Small intestine (tissue), 7 donors: ENCODE data around the gene EDDM13. TPM values are rescaled to one million over a fixed set of nuclear protein-coding genes. Genes with fewer than 3 reads are reported as not detected.
"Not testable (repeated sequence)": the region's sequence is repeated elsewhere in the genome, so short reads cannot be mapped to it uniquely, and the experiment has no call there.

ENCODE experiments used
- DNase-seq, 2 donors: peaks; one replicate each; pipeline versions ENCODE4 v3.0.0 to v3.0.0-alpha.2; 2013
- FAIRE-seq: peaks from 2 replicates; lab custom pipeline; 2012; peaks lifted over from hg19 to GRCh38; lab: Jason Lieb, UNC
- H3K27ac ChIP-seq, 3 donors: one replicate each; pipeline ENCODE4 v1.5.1; 2013; ENCODE audit warnings: low read length in 2 of 3, mild to moderate bottlenecking in 2 of 3, control low read depth in 1 of 3, inconsistent platforms in 1 of 3, low read depth in 1 of 3, moderate library complexity in 1 of 3
- H3K27me3 ChIP-seq, 3 donors: one replicate each; pipeline ENCODE4 v1.6.1; 2013; ENCODE audit warnings: low read length in 3 of 3, inconsistent platforms in 1 of 3; ENCODE audit not compliant: control insufficient read depth in 3 of 3, insufficient read depth in 3 of 3
- H3K36me3 ChIP-seq, 3 donors: one replicate each; pipeline ENCODE4 v1.6.1; 2013; ENCODE audit warnings: low read length in 3 of 3, inconsistent platforms in 1 of 3, low read depth in 1 of 3, mild to moderate bottlenecking in 1 of 3, moderate library complexity in 1 of 3; ENCODE audit not compliant: control insufficient read depth in 3 of 3, insufficient read depth in 2 of 3
- H3K4me1 ChIP-seq, 3 donors: one replicate each; pipeline ENCODE4 v1.6.1; 2013; ENCODE audit warnings: low read length in 2 of 3, inconsistent platforms in 1 of 3, low read depth in 1 of 3, mild to moderate bottlenecking in 1 of 3, moderate library complexity in 1 of 3; ENCODE audit not compliant: control insufficient read depth in 3 of 3, insufficient read depth in 2 of 3
- H3K4me3 ChIP-seq, 3 donors: one replicate each; pipeline ENCODE4 v1.5.1; 2013; ENCODE audit warnings: low read length in 3 of 3, control low read depth in 1 of 3, inconsistent platforms in 1 of 3, low read depth in 1 of 3, mild to moderate bottlenecking in 1 of 3, moderate library complexity in 1 of 3
- H3K9me3 ChIP-seq, 2 donors: one replicate each; pipeline ENCODE4 v1.6.1; 2013; ENCODE audit warnings: low read depth in 1 of 2, low read length in 1 of 2; ENCODE audit not compliant: control insufficient read depth in 2 of 2, insufficient read depth in 1 of 2
- WGBS, 3 donors: extraction: QIAGEN DNeasy Blood & Tissue Kit; methylation state at CpG; one replicate each; pipeline ENCODE4 v1.1.7; 2013; 5-methylcytosine and 5-hydroxymethylcytosine counted together
- polyA plus RNA-seq, 4 donors: library from polyadenylated mRNA; stranded (reverse) in 3 of 4; unstranded in 1 of 4; fragments of 200-250 nt in 3 of 4; fragments of 120-200 nt in 1 of 4; gene quantifications; one replicate each; pipeline versions ENCODE4 v1.2.1 to v1.2.3, GENCODE V29; 2013
- donor health status: healthy with polysubstance abuse.
- donor health status: control.
- donor health status: control.
- donor health status: Bipolar disorder and iron deficiency.
- donor health status: healthy.

Gene EDDM13
- polyA plus RNA-seq, 4 donors: 1.4 to 1.7 TPM; not detected in 2

DNA sequence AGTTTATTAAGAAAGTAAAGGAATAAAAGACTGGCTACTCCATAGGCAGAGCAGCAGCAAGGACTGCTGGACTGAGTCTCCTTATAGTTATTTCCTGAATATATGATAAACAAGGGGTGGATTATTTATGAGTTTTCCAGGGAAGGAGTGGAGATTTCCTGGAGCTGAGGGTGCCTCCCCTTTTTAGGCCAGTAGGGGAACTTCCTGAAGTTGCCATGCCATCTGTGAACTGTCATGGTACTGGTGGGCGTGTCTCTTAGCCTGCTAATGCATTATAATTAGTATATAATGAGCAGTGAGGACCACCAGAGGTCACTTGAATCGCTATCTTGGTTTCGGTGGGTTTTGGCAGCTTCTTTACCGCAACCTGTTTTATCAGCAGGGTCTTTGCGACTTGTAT, 28.6 kb downstream of the EDDM13 start:
- Histone ChIP-seq H3K9me3 (no peaks in the 10 kb centered on the region), H3K4me1 (no peaks in the 10 kb centered on the region), H3K4me3 (no peak overlapping the region), H3K27me3 (no peaks in the 10 kb centered on the region), H3K36me3 (peaks cover 0 to 16% (median 3%) of the 10 kb centered on the region in 3 donors), H3K27ac (peak overlapping the region in 1 of 3 donors; percentile 17)
- peak in 1 of 2 donors; percentile 8 for DNase-seq
- WGBS, 3 donors: 81 to 93% (median 85%) methylated on average over 5 of the region's 5 CpGs
- no peak for FAIRE-seq

DNA sequence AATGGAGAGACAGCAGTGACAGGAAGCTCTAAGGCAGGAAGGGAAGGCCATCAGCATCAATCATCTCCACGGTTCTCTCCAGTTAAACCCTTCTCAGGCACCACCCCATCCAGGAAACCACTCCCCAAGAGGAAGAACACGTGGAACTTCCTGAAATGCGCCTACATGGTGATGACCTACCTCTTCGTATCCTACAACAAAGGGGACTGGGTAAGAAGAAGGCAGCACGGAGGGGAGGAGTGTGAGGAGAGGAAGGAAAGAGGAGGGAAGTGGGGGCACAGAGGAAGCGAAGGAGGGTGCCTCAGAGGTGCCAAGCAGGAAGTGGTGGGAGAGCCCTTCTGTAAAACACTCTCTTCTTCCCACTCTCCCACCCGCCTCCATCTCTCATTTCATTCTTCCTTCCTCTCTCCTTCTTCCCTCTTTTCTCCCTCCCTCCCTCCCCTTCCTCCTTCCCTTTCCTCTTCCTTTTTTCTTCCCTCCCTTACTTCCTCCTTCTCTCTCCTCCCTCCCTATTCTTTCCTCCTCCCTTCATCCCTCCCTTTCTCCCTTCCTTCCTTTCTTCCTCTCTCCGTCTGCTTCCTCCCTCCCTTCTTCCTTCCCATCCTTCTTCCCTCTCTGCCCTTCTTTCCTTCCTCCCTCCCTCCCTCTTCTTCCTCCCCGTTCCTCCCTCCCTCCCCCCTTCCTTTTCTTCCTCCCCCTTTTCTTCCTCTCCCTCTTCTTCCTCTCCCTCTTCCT, 29.5 kb downstream of the EDDM13 start:
- 56 to 79% (median 63%) methylated on average over 8 to 9 of the region's 9 CpGs for WGBS, 3 donors
- no peaks in the 10 kb centered on the region for H3K4me1 ChIP-seq
- FAIRE-seq (no peak), DNase-seq (peak in 1 of 2 donors; percentile 3)
- H3K9me3 ChIP-seq: no peaks in the 10 kb centered on the region
- H3K36me3 ChIP-seq: peaks cover 0 to 16% (median 3%) of the 10 kb centered on the region in 3 donors
- no peaks in the 10 kb centered on the region for H3K27me3 ChIP-seq
- H3K4me3 ChIP-seq: no peak overlapping the region
- peak overlapping the region in 2 of 3 donors; percentile 17 to 22 for H3K27ac ChIP-seq

DNA sequence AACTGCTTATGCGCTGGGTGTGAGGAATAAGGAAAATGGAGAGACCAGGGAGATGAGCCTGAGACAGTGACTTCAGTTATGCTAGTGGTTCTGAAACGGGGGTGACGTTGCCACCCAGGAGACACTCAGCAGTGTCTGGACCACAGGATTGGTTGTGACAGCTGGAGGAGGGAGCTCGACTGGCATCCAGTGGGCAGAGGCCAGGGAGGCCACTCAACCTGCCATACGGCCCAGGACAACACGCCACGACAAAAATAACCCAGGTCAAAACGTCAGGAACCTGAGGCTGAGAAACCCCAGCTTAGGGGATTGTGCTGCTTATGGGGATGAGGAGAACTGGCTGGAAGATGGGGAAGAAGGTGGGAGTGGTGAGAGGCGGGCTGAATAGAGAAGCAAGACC, 31.7 kb downstream of the EDDM13 start:
- Histone ChIP-seq H3K4me1 (no peaks in the 10 kb centered on the region), H3K27me3 (no peaks in the 10 kb centered on the region), H3K4me3 (no peak overlapping the region), H3K9me3 (no peaks in the 10 kb centered on the region), H3K27ac (no peak overlapping the region), H3K36me3 (peaks cover 0 to 13% (median 3%) of the 10 kb centered on the region in 3 donors)
- FAIRE-seq (no peak), DNase-seq (no peak)
- 92% methylated on average over 9 of the region's 9 CpGs for WGBS, 3 donors

DNA sequence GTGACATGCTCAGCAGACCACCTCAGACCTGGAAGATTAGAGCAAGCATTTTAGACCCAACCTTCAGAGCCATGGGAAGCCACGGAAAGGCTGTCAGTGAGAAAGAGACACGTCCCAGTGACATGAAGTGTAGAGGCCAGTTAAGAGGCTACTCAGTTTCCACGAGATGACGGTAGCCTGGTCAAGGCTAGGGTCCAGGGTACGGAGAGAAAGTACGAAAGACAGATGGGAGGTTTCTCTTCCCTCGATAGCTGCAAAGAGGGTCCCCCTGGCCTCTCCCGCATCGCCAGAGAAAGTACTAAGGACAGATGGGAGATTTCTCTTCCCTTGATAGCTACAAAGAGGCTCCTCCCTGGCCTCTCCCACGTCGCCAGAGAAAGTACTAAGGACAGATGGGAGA, 33.5 kb downstream of the EDDM13 start:
- DNase-seq (peak in 1 of 2 donors; percentile 9), FAIRE-seq (no peak)
- Histone ChIP-seq H3K4me1 (no peaks in the 10 kb centered on the region), H3K4me3 (no peak overlapping the region), H3K27me3 (no peaks in the 10 kb centered on the region), H3K9me3 (no peaks in the 10 kb centered on the region), H3K36me3 (peaks cover 0 to 25% (median 3%) of the 10 kb centered on the region in 3 donors), H3K27ac (peak overlapping the region in 2 of 3 donors; percentile 66 to 83)
- WGBS, 3 donors: 81 to 96% (median 89%) methylated on average over 9 of the region's 11 CpGs

DNA sequence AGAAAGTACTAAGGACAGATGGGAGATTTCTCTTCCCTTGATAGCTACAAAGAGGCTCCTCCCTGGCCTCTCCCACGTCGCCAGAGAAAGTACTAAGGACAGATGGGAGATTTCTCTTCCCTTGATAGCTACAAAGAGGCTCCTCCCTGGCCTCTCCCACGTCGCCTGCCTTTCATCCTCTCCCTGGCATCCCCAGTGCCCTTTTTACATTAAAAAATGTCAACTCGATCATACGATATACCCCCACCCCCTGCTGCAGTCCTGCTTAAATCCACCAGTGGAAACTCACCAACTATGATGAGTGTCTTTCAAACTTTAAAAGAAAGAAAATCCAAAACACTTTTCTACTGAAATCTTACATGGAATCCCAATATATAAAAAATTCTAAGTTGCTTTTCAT, 34.5 kb downstream of the EDDM13 start:
- H3K27ac ChIP-seq: peak overlapping the region in 2 of 3 donors; percentile 53 to 55
- peaks cover 0 to 21% (median 3%) of the 10 kb centered on the region in 3 donors for H3K36me3 ChIP-seq
- not testable (repeated sequence) for H3K27me3 ChIP-seq, H3K4me1 ChIP-seq, H3K4me3 ChIP-seq, FAIRE-seq, DNase-seq, H3K9me3 ChIP-seq
- 54 to 86% (median 77%) methylated on average over 6 of the region's 6 CpGs for WGBS, 3 donors

DNA sequence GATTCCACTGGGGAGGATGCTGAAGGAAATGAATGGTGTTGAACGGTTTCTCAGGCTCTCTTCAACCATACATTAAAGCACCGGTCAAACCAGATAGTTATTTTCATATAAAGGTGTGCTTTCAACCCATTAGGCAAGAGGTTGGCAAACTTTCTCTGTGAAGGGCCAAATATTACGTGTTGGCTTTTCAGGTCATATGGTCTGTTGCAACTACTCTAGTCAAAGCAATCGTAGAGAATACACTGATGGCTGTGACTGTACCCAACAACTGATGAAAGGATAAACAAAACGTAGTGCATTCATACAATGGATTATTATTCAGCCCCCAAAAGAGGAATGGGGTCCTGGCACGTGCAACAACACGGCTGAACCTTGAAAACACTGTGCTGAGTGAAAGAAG, 36.2 kb downstream of the EDDM13 start:
- Histone ChIP-seq H3K4me1 (peaks cover 0 to 3% (median 0%) of the 10 kb centered on the region in 3 donors), H3K36me3 (peaks cover 0 to 19% (median 3%) of the 10 kb centered on the region in 3 donors), H3K27ac (no peak overlapping the region), H3K4me3 (no peak overlapping the region), H3K9me3 (no peaks in the 10 kb centered on the region), H3K27me3 (no peaks in the 10 kb centered on the region)
- WGBS, 3 donors: 86 to 96% (median 92%) methylated on average over 7 of the region's 7 CpGs
- no peak for DNase-seq
- FAIRE-seq: no peak

DNA sequence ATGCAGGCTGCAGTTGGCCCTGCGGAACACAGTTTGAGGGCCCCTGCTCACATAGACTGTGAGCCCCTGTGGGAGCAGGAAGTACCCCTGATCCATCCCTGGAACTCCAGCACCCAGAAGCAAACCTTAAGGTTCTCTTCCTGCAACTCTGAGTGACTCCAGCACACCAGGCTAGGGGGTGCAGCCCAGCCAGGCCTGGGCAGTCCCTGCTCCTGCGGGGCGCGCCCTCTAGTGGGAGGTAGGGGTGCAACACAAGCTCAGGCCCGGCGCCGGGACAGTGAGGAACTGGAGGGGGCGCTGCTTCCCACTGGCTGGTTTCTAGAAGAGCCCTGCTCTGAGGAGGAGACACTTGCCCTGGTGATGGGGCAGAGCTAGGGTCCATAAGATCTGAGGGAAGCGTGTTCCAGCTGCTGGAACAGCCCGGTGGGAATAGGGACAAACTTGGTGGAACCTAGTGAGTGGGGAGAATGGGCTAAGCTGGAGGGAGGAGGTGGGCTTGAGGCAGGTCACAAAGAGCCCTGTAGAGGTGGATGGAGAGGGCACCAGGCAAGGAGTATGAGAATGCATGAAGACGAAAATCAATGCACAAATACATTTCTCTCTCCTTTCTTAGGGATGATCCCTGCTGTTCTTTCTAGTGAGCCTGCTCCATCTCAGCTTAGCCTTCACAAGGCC, 37.1 kb downstream of the EDDM13 start:
- no peak overlapping the region for H3K27ac ChIP-seq
- H3K27me3 ChIP-seq: no peaks in the 10 kb centered on the region
- FAIRE-seq (no peak), DNase-seq (peak; percentile 25 to 46)
- no peaks in the 10 kb centered on the region for H3K9me3 ChIP-seq
- peaks cover 0 to 5% (median 0%) of the 10 kb centered on the region in 3 donors for H3K4me1 ChIP-seq
- 79 to 96% (median 92%) methylated on average over 11 of the region's 11 CpGs for WGBS, 3 donors
- H3K4me3 ChIP-seq: no peak overlapping the region
- H3K36me3 ChIP-seq: peaks cover 0 to 15% (median 3%) of the 10 kb centered on the region in 3 donors

DNA sequence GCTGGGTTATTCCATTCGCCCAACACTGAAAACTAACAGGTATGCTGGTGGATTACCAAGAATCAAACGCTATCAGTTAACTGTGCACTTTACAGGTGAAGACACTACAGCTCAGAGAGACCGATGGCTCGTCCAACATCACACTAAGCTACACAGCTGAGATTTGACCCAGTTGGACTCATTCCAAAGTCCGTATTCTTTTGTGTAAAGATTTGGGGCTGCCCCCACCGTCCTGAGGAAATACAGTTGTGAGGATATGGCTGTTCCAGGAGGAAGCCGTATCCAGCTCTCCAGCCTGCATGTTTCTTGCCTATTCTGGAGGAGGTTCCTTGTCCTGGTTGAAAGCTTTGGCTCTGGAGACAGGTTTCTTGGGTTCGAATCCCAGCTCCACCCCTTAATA, 37.9 kb downstream of the EDDM13 start:
- peaks cover 0 to 13% (median 0%) of the 10 kb centered on the region in 3 donors for H3K36me3 ChIP-seq
- 70 to 78% (median 77%) methylated on average over 8 of the region's 8 CpGs for WGBS, 3 donors
- no peak overlapping the region for H3K27ac ChIP-seq
- FAIRE-seq (no peak), DNase-seq (no peak)
- peaks cover 0 to 6% (median 0%) of the 10 kb centered on the region in 3 donors for H3K4me1 ChIP-seq
- no peak overlapping the region for H3K4me3 ChIP-seq
- H3K9me3 ChIP-seq: no peaks in the 10 kb centered on the region
- no peaks in the 10 kb centered on the region for H3K27me3 ChIP-seq
